NCI-H128 (cell line): Measurements from ENCODE around the gene SLC2A1.
"Not testable (repeated sequence)": the region's sequence is repeated elsewhere in the genome, so short reads cannot be mapped to it uniquely, and the experiment has no call there.

Experiments
- DNase-seq: peaks from one replicate; lab custom pipeline; 2025; ENCODE audit not compliant: unreplicated experiment; lab: John Stamatoyannopoulos, UW

SLC2A1 gene

GRCh38 chr1:42910985-42911384 is 47.7 kb downstream of the SLC2A1 start:
- no peak for DNase-seq

GRCh38 chr1:42908046-42908445 is 50.6 kb downstream of the SLC2A1 start:
- DNase-seq = no peak

- DNase-seq = no peak
Measured at GRCh38 chr1:42904434-42904833, 54.2 kb downstream of the SLC2A1 start.

GRCh38 chr1:42899960-42900359 is 58.7 kb downstream of the SLC2A1 start:
- not testable (repeated sequence) for DNase-seq

- DNase-seq = no peak
Measured at GRCh38 chr1:42891465-42892138, 67.1 kb downstream of the SLC2A1 start.

GRCh38 chr1:42889264-42889663 is 69.4 kb downstream of the SLC2A1 start:
- no peak for DNase-seq

GRCh38 chr1:42888013-42888633 is 70.5 kb downstream of the SLC2A1 start:
- DNase-seq = no peak

GRCh38 chr1:42887366-42887765 is 71.3 kb downstream of the SLC2A1 start:
- no peak for DNase-seq

GRCh38 chr1:42886800-42887199 is 71.9 kb downstream of the SLC2A1 start:
- no peak for DNase-seq

- DNase-seq = no peak
Measured at GRCh38 chr1:42886046-42886739, 72.5 kb downstream of the SLC2A1 start.

GRCh38 chr1:42880384-42880783 is 78.3 kb downstream of the SLC2A1 start:
- DNase-seq = no peak

- no peak for DNase-seq
Measured at GRCh38 chr1:42877380-42877779, 81.3 kb downstream of the SLC2A1 start.

GRCh38 chr1:42876009-42876408 is 82.7 kb downstream of the SLC2A1 start:
- peak; percentile 13 for DNase-seq
